A549 (cell line): ENCODE data around the gene SLC39A3. TPM values are rescaled to one million over a fixed set of nuclear protein-coding genes. Genes with fewer than 3 reads are reported as not detected.

Experiments used
- ATAC-seq, 2 experiments: fragments of 200-7000 bp in 1 of 2; fragments of >200 bp in 1 of 2; cut with Nextera tagmentation in 1 of 2; cut with Tn5 transposase in 1 of 2; 3 replicates each; pipeline versions ENCODE4 v1.8.0 to v1.9.1; 2018 to 2020; ENCODE audit warnings: mild to moderate bottlenecking in 1 of 2, moderate library complexity in 1 of 2
- CTCF ChIA-PET: fragments of 300-600 bp; sonication (Branson Sonifier 250); formaldehyde crosslinking; extraction: SDS; loops from one replicate; lab custom pipeline; 2021; ENCODE audit warnings: antibody characterized with exemption, inconsistent platforms; lab: Yijun Ruan, JAX
- POLR2A ChIA-PET: fragments of 350-600 bp; formaldehyde crosslinking; extraction: SDS; loops from one replicate; lab custom pipeline; 2021; ENCODE audit warnings: antibody characterized with exemption, inconsistent platforms; lab: Yijun Ruan, JAX
- DNase-seq, 2 experiments: peaks; one replicate each; pipeline versions ENCODE4 v3.0.0 to v3.0.0-alpha.2; 2011 to 2016; ENCODE audit warnings: low read depth in 1 of 2, low spot score in 1 of 2
- FAIRE-seq: peaks from 2 replicates; lab custom pipeline; 2011; peaks lifted over from hg19 to GRCh38; lab: Jason Lieb, UNC
- H3K27ac ChIP-seq, 2 experiments: fragments of >200 bp; sonication (Bioruptor Twin); formaldehyde crosslinking; 3 replicates each; pipeline ENCODE4 v1.5.1; 2016 to 2017
- H3K4me1 ChIP-seq: fragments of >200 bp; sonication (Bioruptor Twin); formaldehyde crosslinking; 3 replicates; pipeline ENCODE4 v1.6.1; 2016
- H3K4me2 ChIP-seq: fragments of >200 bp; sonication (Bioruptor Twin); formaldehyde crosslinking; 3 replicates; pipeline ENCODE4 v1.6.1; 2016
- H3K4me3 ChIP-seq: fragments of >200 bp; sonication (Bioruptor Twin); formaldehyde crosslinking; 3 replicates; pipeline ENCODE4 v1.5.1; 2016
- H3K9me3 ChIP-seq: fragments of >200 bp; sonication (Bioruptor Twin); formaldehyde crosslinking; 3 replicates; pipeline ENCODE4 v1.6.1; 2016
- BCL3 ChIP-seq: fragments of >200 bp; sonication (Bioruptor Twin); formaldehyde crosslinking; IDR thresholded peaks from 3 replicates; pipeline ENCODE4 v1.6.1; 2016
- CEBPB ChIP-seq, 2 experiments: fragments of >200 bp in 1 of 2; sonication (Bioruptor Twin) in 1 of 2; formaldehyde crosslinking in 1 of 2; IDR thresholded peaks; 2 replicates each; pipeline ENCODE4 v1.6.1; 2012 to 2016
- FOSL2 ChIP-seq, 2 experiments: fragments of 450-650 bp in 1 of 2; fragments of >200 bp in 1 of 2; sonication (Bioruptor Twin) in 1 of 2; formaldehyde crosslinking; IDR thresholded peaks; 2 replicates each; pipeline versions ENCODE4 v1.5.0 to v1.6.1; 2016 to 2020; ENCODE audit warnings: mild to moderate bottlenecking in 1 of 2, moderate library complexity in 1 of 2
- GATA3 ChIP-seq: IDR thresholded peaks from 2 replicates; pipeline ENCODE4 v1.6.1; 2012; ENCODE audit warnings: borderline replicate concordance
- HDAC2 ChIP-seq: fragments of 200-600 bp; sonication (generic); IDR thresholded peaks from 2 replicates; pipeline ENCODE4 v1.6.1; 2016
- HMGXB4 ChIP-seq: fragments of 250-450 bp; sonication (Bioruptor Pico); IDR thresholded peaks from 2 replicates; pipeline ENCODE4 v1.5.0; 2021; ENCODE audit warnings: mild to moderate bottlenecking, moderate library complexity, borderline replicate concordance
- HOXA7 ChIP-seq: fragments of 250-450 bp; sonication (Bioruptor Pico); IDR thresholded peaks from 2 replicates; pipeline ENCODE4 v1.5.0; 2020; ENCODE audit warnings: mild to moderate bottlenecking, moderate library complexity
- JUN ChIP-seq, 2 experiments: fragments of >200 bp; sonication (Bioruptor Twin); formaldehyde crosslinking; IDR thresholded peaks; 2 replicates in 1 of 2; 3 replicates in 1 of 2; pipeline ENCODE4 v1.6.1; 2016 to 2017
- JUNB ChIP-seq: fragments of >200 bp; sonication (Bioruptor Twin); formaldehyde crosslinking; IDR thresholded peaks from 2 replicates; pipeline ENCODE4 v1.6.1; 2016
- MYC ChIP-seq: IDR thresholded peaks from 2 replicates; pipeline ENCODE4 v1.6.1; 2012; ENCODE audit warnings: mild to moderate bottlenecking, inconsistent platforms, low read length, improper control_type of control experiment, borderline replicate concordance
- NFE2L2 ChIP-seq: fragments of 150-350 bp; conservative IDR thresholded peaks from 2 replicates; pipeline ENCODE4 v1.6.1; 2014; ENCODE audit warnings: low read length
- NPAS2 ChIP-seq: fragments of 250-450 bp; sonication (Bioruptor Pico); IDR thresholded peaks from 2 replicates; pipeline ENCODE4 v1.8.0; 2022; ENCODE audit warnings: mild to moderate bottlenecking, moderate library complexity, borderline replicate concordance
- RARB ChIP-seq: fragments of 250-450 bp; sonication (Bioruptor Pico); IDR thresholded peaks from 2 replicates; pipeline ENCODE4 v1.8.0; 2021; ENCODE audit warnings: mild to moderate bottlenecking, moderate library complexity
- RFX5 ChIP-seq: fragments of 450-650 bp; IDR thresholded peaks from 2 replicates; pipeline ENCODE4 v1.7.1; 2014; ENCODE audit warnings: antibody characterized with exemption, mild to moderate bottlenecking, moderate library complexity
- USF2 ChIP-seq: fragments of 450-650 bp; IDR thresholded peaks from 2 replicates; pipeline ENCODE4 v1.6.1; 2014; ENCODE audit warnings: antibody characterized with exemption
- ZC3H11A ChIP-seq: fragments of 450-650 bp; IDR thresholded peaks from 2 replicates; pipeline ENCODE4 v1.6.1; 2014; ENCODE audit warnings: antibody characterized with exemption, mild to moderate bottlenecking
- ZFP36 ChIP-seq: fragments of 450-650 bp; IDR thresholded peaks from 2 replicates; pipeline ENCODE4 v1.6.1; 2014; ENCODE audit warnings: borderline replicate concordance; ENCODE audit not compliant: partially characterized antibody
- WGBS: methylation state at CpG from one replicate; pipeline ENCODE4 v1.1.6; 2017; ENCODE audit errors: missing lambda C conversion rate; 5-methylcytosine and 5-hydroxymethylcytosine counted together
- polyA plus RNA-seq, 4 experiments: library from polyadenylated mRNA; depleted of rRNA in 3 of 4; stranded (reverse); fragments of >200 nt; fragmentation: RNase III in 1 of 4; extraction: RNeasy Plus Mini Kit Qiagen cat#74134 plus additional on column Dnase treatment in 1 of 4; gene quantifications; 2 replicates in 3 of 4; 3 replicates in 1 of 4; pipeline ENCODE4 v1.2.3, GENCODE V29; 2011 to 2017
- TF ChIP-seq, protein P1 (sequence below): fragments of >200 bp; sonication (Bioruptor Twin); formaldehyde crosslinking; IDR thresholded peaks from 2 replicates; pipeline ENCODE4 v1.6.1; 2016
- TF ChIP-seq, protein P2 (sequence below): fragments of >200 bp; sonication (Bioruptor Twin); formaldehyde crosslinking; IDR thresholded peaks from 3 replicates; pipeline ENCODE4 v1.5.1; 2016

Gene SLC39A3
- polyA plus RNA-seq, 2 of the 4 experiments (the other 2 are of a cell fraction): 28.3 to 29.6 TPM

DNA sequence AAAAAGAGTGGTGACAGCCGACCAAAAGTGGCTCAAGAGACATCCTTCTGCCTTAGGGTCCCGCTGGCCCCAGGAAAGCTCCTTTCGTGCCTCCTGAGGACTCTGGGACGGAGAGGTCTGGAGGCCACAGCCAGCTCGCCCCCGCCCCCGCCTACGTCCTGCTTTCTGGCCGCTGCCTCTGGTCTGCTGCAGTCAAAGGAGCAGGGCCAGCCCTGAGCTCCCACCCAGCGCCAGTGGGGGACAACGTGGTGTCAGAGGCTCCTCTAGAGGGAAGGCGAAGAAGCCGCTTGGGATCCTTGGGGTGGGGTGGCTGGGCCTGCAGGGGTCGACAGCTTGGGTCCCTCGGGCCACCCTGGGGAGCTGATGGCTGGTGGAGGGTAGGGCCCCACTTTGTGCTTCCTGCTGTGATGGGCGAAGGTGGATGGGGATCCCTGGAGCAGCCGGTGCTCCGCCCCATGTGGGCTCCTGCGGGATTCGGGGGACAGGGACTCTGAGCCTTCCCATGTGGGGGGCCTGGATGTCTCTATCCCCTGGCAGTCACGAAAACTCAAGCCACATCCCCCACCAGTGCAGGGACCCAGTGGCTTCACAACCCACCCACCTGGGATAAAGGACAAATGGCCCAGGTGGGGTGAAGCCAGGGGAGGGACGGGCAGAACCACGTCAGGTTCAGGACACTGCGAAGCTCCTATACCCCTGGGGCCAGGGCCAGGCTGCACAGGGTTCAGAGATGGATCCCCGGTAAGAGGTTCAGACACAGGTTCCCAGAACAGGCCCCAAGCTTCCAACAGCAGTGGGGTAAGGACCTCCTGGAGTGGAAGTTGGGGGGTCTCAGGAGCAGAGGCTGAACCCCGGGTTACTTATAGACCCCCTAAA lies 9.6 kb downstream of the SLC39A3 start:
- WGBS: 89% methylated on average over 17 of the region's 26 CpGs
- ChIA-PET CTCF (no interaction called here), POLR2A (no interaction called here)

More for the DNA sequence above, 9.6 kb downstream of the SLC39A3 start:
- Histone ChIP-seq H3K4me2 (no peak overlapping the region), H3K27ac (no peak overlapping the region), H3K4me3 (no peak overlapping the region), H3K4me1 (no peaks in the 10 kb centered on the region), H3K9me3 (no peaks in the 10 kb centered on the region)
- ATAC-seq: no peak
- no peak for FAIRE-seq
- DNase-seq: no peak
- TF ChIP-seq HOXA7 (CRISPR knock-in tag): no peak
- TF ChIP-seq GATA3: no peak
- no peak for TF ChIP-seq HMGXB4
- no peak for TF ChIP-seq ZC3H11A
- no peak for TF ChIP-seq JUN (IDR thresholded peaks at IDR 0.05)
- TF ChIP-seq USF2: no peak
- no peak for TF ChIP-seq ZFP36
- TF ChIP-seq NPAS2 (CRISPR knock-in tag): no peak
- TF ChIP-seq, protein P1, sequence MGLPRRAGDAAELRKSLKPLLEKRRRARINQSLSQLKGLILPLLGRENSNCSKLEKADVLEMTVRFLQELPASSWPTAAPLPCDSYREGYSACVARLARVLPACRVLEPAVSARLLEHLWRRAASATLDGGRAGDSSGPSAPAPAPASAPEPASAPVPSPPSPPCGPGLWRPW: no peak
- TF ChIP-seq BCL3: no peak
- no peak for TF ChIP-seq MYC
- no peak for TF ChIP-seq FOSL2 (IDR thresholded peaks at IDR 0.05)
- no peak for TF ChIP-seq FOSL2 (CRISPR knock-in tag; IDR thresholded peaks at IDR 0.05)
- no peak for TF ChIP-seq HDAC2
- no peak for TF ChIP-seq CEBPB (IDR thresholded peaks at IDR 0.05)
- TF ChIP-seq, protein P2, sequence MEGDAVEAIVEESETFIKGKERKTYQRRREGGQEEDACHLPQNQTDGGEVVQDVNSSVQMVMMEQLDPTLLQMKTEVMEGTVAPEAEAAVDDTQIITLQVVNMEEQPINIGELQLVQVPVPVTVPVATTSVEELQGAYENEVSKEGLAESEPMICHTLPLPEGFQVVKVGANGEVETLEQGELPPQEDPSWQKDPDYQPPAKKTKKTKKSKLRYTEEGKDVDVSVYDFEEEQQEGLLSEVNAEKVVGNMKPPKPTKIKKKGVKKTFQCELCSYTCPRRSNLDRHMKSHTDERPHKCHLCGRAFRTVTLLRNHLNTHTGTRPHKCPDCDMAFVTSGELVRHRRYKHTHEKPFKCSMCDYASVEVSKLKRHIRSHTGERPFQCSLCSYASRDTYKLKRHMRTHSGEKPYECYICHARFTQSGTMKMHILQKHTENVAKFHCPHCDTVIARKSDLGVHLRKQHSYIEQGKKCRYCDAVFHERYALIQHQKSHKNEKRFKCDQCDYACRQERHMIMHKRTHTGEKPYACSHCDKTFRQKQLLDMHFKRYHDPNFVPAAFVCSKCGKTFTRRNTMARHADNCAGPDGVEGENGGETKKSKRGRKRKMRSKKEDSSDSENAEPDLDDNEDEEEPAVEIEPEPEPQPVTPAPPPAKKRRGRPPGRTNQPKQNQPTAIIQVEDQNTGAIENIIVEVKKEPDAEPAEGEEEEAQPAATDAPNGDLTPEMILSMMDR: no peak
- no peak for TF ChIP-seq RARB (CRISPR knock-in tag)
- TF ChIP-seq RFX5: no peak
- TF ChIP-seq NFE2L2: no peak
- TF ChIP-seq JUNB: no peak
